GM23338 (cell line): ENCODE results near the gene INSRR. TPM values are rescaled to one million over a fixed set of nuclear protein-coding genes. Genes with fewer than 3 reads are reported as not detected.

ENCODE experiments used
- ATAC-seq: fragments of 200-7000 bp; cut with Tn5 transposase; 3 replicates; pipeline ENCODE4 v1.9.1; 2020
- DNase-seq: peaks from one replicate; pipeline ENCODE4 v3.0.0-alpha.2; 2015; ENCODE audit warnings: low spot score
- H2AFZ ChIP-seq: fragments of 200-600 bp; sonication (generic); 2 replicates; pipeline ENCODE4 v1.8.0; 2016; ENCODE audit warnings: antibody characterized with exemption, mild to moderate bottlenecking, moderate library complexity
- H3F3A ChIP-seq: fragments of 200-600 bp; sonication (generic); replicated peaks from 2 replicates; pipeline ENCODE4 v1.8.0; 2017; ENCODE audit warnings: antibody characterized with exemption, mixed run types, low read depth
- H3K27ac ChIP-seq: fragments of 200-600 bp; sonication (generic); 2 replicates; pipeline ENCODE4 v1.6.1; 2016; ENCODE audit warnings: low read depth
- H3K27me3 ChIP-seq: fragments of 200-600 bp; sonication (generic); 2 replicates; pipeline ENCODE4 v1.8.0; 2016; ENCODE audit warnings: mild to moderate bottlenecking, mixed run types, moderate library complexity; ENCODE audit not compliant: insufficient read depth
- H3K36me3 ChIP-seq: fragments of 200-600 bp; sonication (generic); 2 replicates; pipeline ENCODE4 v1.8.0; 2016; ENCODE audit warnings: mild to moderate bottlenecking; ENCODE audit not compliant: insufficient read depth
- H3K4me1 ChIP-seq: fragments of 200-600 bp; sonication (generic); 2 replicates; pipeline ENCODE4 v1.8.0; 2016; ENCODE audit warnings: mild to moderate bottlenecking, moderate library complexity; ENCODE audit not compliant: insufficient read depth
- H3K4me2 ChIP-seq: fragments of 200-600 bp; sonication (generic); 2 replicates; pipeline ENCODE4 v1.7.1; 2017; ENCODE audit warnings: mixed run types
- H3K4me3 ChIP-seq: fragments of 200-600 bp; sonication (generic); 2 replicates; pipeline ENCODE4 v1.6.1; 2016; ENCODE audit warnings: mixed run types
- H3K79me2 ChIP-seq: fragments of 200-600 bp; sonication (generic); replicated peaks from 2 replicates; pipeline ENCODE4 v1.8.0; 2017; ENCODE audit warnings: mild to moderate bottlenecking; ENCODE audit not compliant: insufficient read depth
- H3K9me2 ChIP-seq: fragments of 200-600 bp; sonication (generic); 2 replicates; pipeline ENCODE4 v1.8.0; 2017; ENCODE audit not compliant: insufficient read depth
- H4K20me1 ChIP-seq: fragments of 200-600 bp; sonication (generic); replicated peaks from 2 replicates; pipeline ENCODE4 v1.8.0; 2017; ENCODE audit warnings: mild to moderate bottlenecking; ENCODE audit not compliant: insufficient read depth
- H3K27ac Mint-ChIP-seq: 2 replicates; pipeline ENCODE4 v1.8.0; 2020; ENCODE audit warnings: inconsistent platforms, mild to moderate bottlenecking, moderate library complexity, mixed read lengths
- H3K27me3 Mint-ChIP-seq: 3 replicates; pipeline ENCODE4 v1.8.0; 2022; ENCODE audit warnings: low read depth, mild to moderate bottlenecking, moderate library complexity, mixed read lengths, inconsistent platforms; ENCODE audit not compliant: insufficient read depth, poor library complexity
- H3K36me3 Mint-ChIP-seq: 3 replicates; pipeline ENCODE4 v1.8.0; 2021; ENCODE audit warnings: low read depth, mild to moderate bottlenecking, inconsistent platforms, moderate library complexity, mixed read lengths
- H3K4me1 Mint-ChIP-seq: 3 replicates; pipeline ENCODE4 v1.8.0; 2020; ENCODE audit warnings: mild to moderate bottlenecking, inconsistent platforms, mixed read lengths
- H3K4me3 Mint-ChIP-seq: 3 replicates; pipeline ENCODE4 v1.8.0; 2021; ENCODE audit warnings: moderate library complexity, mild to moderate bottlenecking, inconsistent platforms, mixed read lengths
- H3K9me3 Mint-ChIP-seq: 3 replicates; pipeline ENCODE4 v1.8.0; 2020; ENCODE audit warnings: moderate library complexity, mild to moderate bottlenecking, inconsistent platforms, mixed read lengths
- CREB1 ChIP-seq: fragments of 250-450 bp; sonication (Bioruptor Pico); IDR thresholded peaks from 2 replicates; pipeline ENCODE4 v1.5.0; 2020; ENCODE audit warnings: low read depth, mild to moderate bottlenecking, moderate library complexity
- CTCF ChIP-seq, 2 experiments: fragments of 200-600 bp in 1 of 2; sonication (generic) in 1 of 2; conservative IDR thresholded peaks; 2 replicates each; pipeline versions ENCODE4 v1.5.1 to v1.6.1; 2016 to 2017; ENCODE audit warnings: antibody characterized with exemption in 2 of 2, low read depth in 2 of 2, mild to moderate bottlenecking in 2 of 2, moderate library complexity in 1 of 2
- ETS1 ChIP-seq: IDR thresholded peaks from 2 replicates; pipeline ENCODE4 v1.6.1; 2016; ENCODE audit warnings: antibody characterized with exemption
- EZH2 ChIP-seq: fragments of 200-600 bp; sonication (generic); IDR thresholded peaks from one replicate; pipeline ENCODE4 v1.8.0; 2017; ENCODE audit warnings: antibody characterized with exemption, mild to moderate bottlenecking, low read depth; ENCODE audit not compliant: unreplicated experiment
- EZH2phosphoT487 ChIP-seq: fragments of 200-600 bp; sonication (generic); IDR thresholded peaks from one replicate; pipeline ENCODE4 v1.8.1; 2018; ENCODE audit warnings: antibody characterized with exemption; ENCODE audit not compliant: unreplicated experiment
- JUNB ChIP-seq: IDR thresholded peaks from one replicate; pipeline ENCODE4 v1.6.1; 2016; ENCODE audit warnings: antibody characterized with exemption; ENCODE audit not compliant: unreplicated experiment
- NANOG ChIP-seq: IDR thresholded peaks from 2 replicates; pipeline ENCODE4 v1.6.1; 2016; ENCODE audit warnings: antibody characterized with exemption, borderline replicate concordance
- POLR2AphosphoS5 ChIP-seq: IDR thresholded peaks from 2 replicates; pipeline ENCODE4 v1.6.1; 2016; ENCODE audit warnings: antibody characterized with exemption, low read depth
- REST ChIP-seq: IDR thresholded peaks from one replicate; pipeline ENCODE4 v1.6.1; 2018; ENCODE audit warnings: antibody characterized with exemption; ENCODE audit not compliant: unreplicated experiment
- STAT1 ChIP-seq: IDR thresholded peaks from one replicate; pipeline ENCODE4 v1.6.1; 2016; ENCODE audit warnings: antibody characterized with exemption; ENCODE audit not compliant: unreplicated experiment
- ZNF114 ChIP-seq: fragments of 250-450 bp; sonication (Bioruptor Pico); IDR thresholded peaks from 2 replicates; pipeline ENCODE4 v1.5.0; 2020; ENCODE audit warnings: mild to moderate bottlenecking, moderate library complexity
- ZNF331 ChIP-seq: fragments of 250-450 bp; sonication (Bioruptor Pico); IDR thresholded peaks from 2 replicates; pipeline ENCODE4 v1.5.0; 2020; ENCODE audit warnings: low read depth, mild to moderate bottlenecking, moderate library complexity
- ZNF462 ChIP-seq: fragments of 250-450 bp; sonication (Bioruptor Pico); IDR thresholded peaks from 2 replicates; pipeline ENCODE4 v1.5.0; 2020; ENCODE audit warnings: mild to moderate bottlenecking, moderate library complexity
- polyA plus RNA-seq: library from polyadenylated mRNA; unstranded; fragments of >200 nt; fragmentation: Nextera tagmentation; extraction: Ambion mirVana; gene quantifications from 2 replicates; pipeline ENCODE4 v1.2.1, GENCODE V29; 2016
- total RNA-seq: library from RNA; depleted of rRNA; stranded (reverse); fragments of >200 nt; shearing (Covaris generic); gene quantifications from 2 replicates; pipeline ENCODE4 v1.2.3, GENCODE V29; 2014

Gene INSRR
- total and polyA plus RNA-seq, 2 experiments from 2014 or later: not detected

- peaks cover 2% of the 10 kb centered on the region; the same call in 1 of the 2 replicates for H3K27me3 ChIP-seq
- no peaks in the 10 kb centered on the region for H3K9me2 ChIP-seq
- no peak for DNase-seq
Measured at GRCh38 chr1:156905651-156906050, 46.7 kb upstream of the INSRR start.

More at GRCh38 chr1:156905651-156906050, 46.7 kb upstream of the INSRR start:
- Mint-ChIP-seq H3K27ac (no peak overlapping the region), H3K4me3 (no peak overlapping the region), H3K27me3 (peaks cover 26% of the 10 kb centered on the region), H3K36me3 (no peaks in the 10 kb centered on the region), H3K4me1 (peaks cover 12% of the 10 kb centered on the region), H3K9me3 (no peaks in the 10 kb centered on the region)
- Histone ChIP-seq H2AFZ (no peak overlapping the region), H3K27ac (no peak overlapping the region), H3K79me2 (no peaks in the 10 kb centered on the region), H4K20me1 (no peaks in the 10 kb centered on the region), H3K4me1 (peaks cover 3% of the 10 kb centered on the region; the same call in 1 of the 2 replicates), H3K36me3 (no peaks in the 10 kb centered on the region), H3K4me2 (no peak overlapping the region), H3F3A (no peaks in the 10 kb centered on the region; the same call in 1 of the 2 replicates), H3K4me3 (no peak overlapping the region)
- TF ChIP-seq NANOG (no peak), ZNF331 (CRISPR knock-in tag) (no peak), STAT1 (no peak), ETS1 (no peak), CTCF (conservative IDR thresholded peaks at IDR 0.05; ENCODE audit: low read depth in 2 of 2) (no peak), JUNB (no peak), POLR2AphosphoS5 (no peak), REST (no peak), EZH2 (no peak), ZNF462 (CRISPR knock-in tag) (no peak), CREB1 (CRISPR knock-in tag) (no peak), ZNF114 (CRISPR knock-in tag) (no peak), EZH2phosphoT487 (no peak)
- no peak for ATAC-seq
